Liver (tissue), 9 donors: ENCODE results near the gene OR4K2. TPM values are rescaled to one million over a fixed set of nuclear protein-coding genes. Genes with fewer than 3 reads are reported as not detected.

ENCODE experiments used
- DNase-seq: peaks from one replicate; pipeline ENCODE4 v3.0.0-alpha.2; 2017; ENCODE audit warnings: low spot score
- H3K27ac ChIP-seq, 2 donors: one replicate each; pipeline ENCODE4 v1.7.0; 2013; ENCODE audit warnings: inconsistent platforms in 2 of 2, low read length in 2 of 2, control low read depth in 1 of 2, low read depth in 1 of 2, mild to moderate bottlenecking in 1 of 2
- H3K27me3 ChIP-seq, 4 donors: one replicate each; pipeline versions ENCODE4 v1.6.1 to v1.7.0; 2013; ENCODE audit warnings: low read length in 3 of 4, inconsistent platforms in 1 of 4, mild to moderate bottlenecking in 1 of 4, moderate library complexity in 1 of 4; ENCODE audit not compliant: control insufficient read depth in 4 of 4, insufficient read depth in 4 of 4
- H3K36me3 ChIP-seq, 4 donors: one replicate each; pipeline versions ENCODE4 v1.6.1 to v1.7.0; 2013; ENCODE audit warnings: low read length in 3 of 4, mild to moderate bottlenecking in 3 of 4, low read depth in 1 of 4, moderate library complexity in 1 of 4; ENCODE audit not compliant: control insufficient read depth in 4 of 4, insufficient read depth in 3 of 4
- H3K4me1 ChIP-seq, 4 donors: one replicate each; pipeline versions ENCODE4 v1.6.1 to v1.7.0; 2013; ENCODE audit warnings: low read length in 3 of 4, mild to moderate bottlenecking in 3 of 4, moderate library complexity in 1 of 4; ENCODE audit not compliant: control insufficient read depth in 4 of 4, insufficient read depth in 4 of 4
- H3K4me3 ChIP-seq, 3 donors: one replicate each; pipeline versions ENCODE4 v1.6.1 to v1.7.0; 2013; ENCODE audit warnings: low read length in 3 of 3, control low read depth in 1 of 3, low read depth in 1 of 3, mild to moderate bottlenecking in 1 of 3
- H3K9ac ChIP-seq, 2 donors: one replicate each; pipeline ENCODE4 v1.7.0; 2013; ENCODE audit warnings: low read length in 2 of 2, mild to moderate bottlenecking in 2 of 2, moderate library complexity in 2 of 2, control low read depth in 1 of 2, low read depth in 1 of 2
- H3K9me3 ChIP-seq, 4 donors: one replicate each; pipeline versions ENCODE4 v1.6.1 to v1.7.0; 2013; ENCODE audit warnings: low read length in 3 of 4; ENCODE audit not compliant: control insufficient read depth in 4 of 4
- ATF3 ChIP-seq: IDR thresholded peaks from 2 replicates; pipeline ENCODE4 v1.6.1; 2016; ENCODE audit warnings: antibody characterized with exemption
- CTCF ChIP-seq: fragments of 150-350 bp; IDR thresholded peaks from 2 replicates; pipeline ENCODE4 v1.5.1; 2017; ENCODE audit warnings: improper control_type of control experiment, low read depth, low read length; ENCODE audit not compliant: missing input control
- EGR1 ChIP-seq, 2 donors: IDR thresholded peaks; 2 replicates each; pipeline ENCODE4 v1.6.1; 2016 to 2018; ENCODE audit warnings: antibody characterized with exemption in 2 of 2, low read depth in 2 of 2
- FOXA1 ChIP-seq: IDR thresholded peaks from 2 replicates; pipeline ENCODE4 v1.6.1; 2016; ENCODE audit warnings: antibody characterized with exemption
- FOXA2 ChIP-seq: IDR thresholded peaks from 2 replicates; pipeline ENCODE4 v1.6.1; 2016; ENCODE audit warnings: antibody characterized with exemption
- GABPA ChIP-seq, 2 donors: IDR thresholded peaks in 1 of 2; conservative IDR thresholded peaks in 1 of 2; 2 replicates each; pipeline ENCODE4 v1.6.1; 2016; ENCODE audit warnings: antibody characterized with exemption in 2 of 2, mild to moderate bottlenecking in 1 of 2, moderate library complexity in 1 of 2
- HNF4A ChIP-seq, 2 donors: conservative IDR thresholded peaks; 2 replicates each; pipeline ENCODE4 v1.6.1; 2016; ENCODE audit warnings: antibody characterized with exemption in 2 of 2, mild to moderate bottlenecking in 2 of 2
- HNF4G ChIP-seq: IDR thresholded peaks from 2 replicates; pipeline ENCODE4 v1.6.1; 2016; ENCODE audit warnings: antibody characterized with exemption
- JUND ChIP-seq, 2 donors: IDR thresholded peaks; 2 replicates each; pipeline ENCODE4 v1.6.1; 2016; ENCODE audit warnings: antibody characterized with exemption in 2 of 2
- MAX ChIP-seq: IDR thresholded peaks from 2 replicates; pipeline ENCODE4 v1.6.1; 2016; ENCODE audit warnings: antibody characterized with exemption
- NR2F2 ChIP-seq: IDR thresholded peaks from 2 replicates; pipeline ENCODE4 v1.6.1; 2016; ENCODE audit warnings: antibody characterized with exemption
- RAD21 ChIP-seq, 2 donors: IDR thresholded peaks; 2 replicates each; pipeline ENCODE4 v1.6.1; 2016; ENCODE audit warnings: antibody characterized with exemption in 2 of 2, mild to moderate bottlenecking in 2 of 2
- REST ChIP-seq: IDR thresholded peaks from 2 replicates; pipeline ENCODE4 v1.6.1; 2016; ENCODE audit warnings: antibody characterized with exemption, mild to moderate bottlenecking
- RXRA ChIP-seq, 2 donors: IDR thresholded peaks; 2 replicates each; pipeline ENCODE4 v1.6.1; 2017 to 2018; ENCODE audit warnings: antibody characterized with exemption in 2 of 2, mild to moderate bottlenecking in 1 of 2
- SP1 ChIP-seq: IDR thresholded peaks from 2 replicates; pipeline ENCODE4 v1.6.1; 2018; ENCODE audit warnings: antibody characterized with exemption, mild to moderate bottlenecking
- YY1 ChIP-seq: IDR thresholded peaks from 2 replicates; pipeline ENCODE4 v1.6.1; 2016; ENCODE audit warnings: antibody characterized with exemption, mild to moderate bottlenecking
- ZBTB33 ChIP-seq: IDR thresholded peaks from 2 replicates; pipeline ENCODE4 v1.6.1; 2016; ENCODE audit warnings: antibody characterized with exemption
- WGBS: extraction: QIAGEN DNeasy Blood & Tissue Kit; methylation state at CpG from one replicate; pipeline ENCODE4 v1.1.7; 2013; 5-methylcytosine and 5-hydroxymethylcytosine counted together
- polyA plus RNA-seq, 2 donors: library from polyadenylated mRNA; stranded (reverse) in 1 of 2; unstranded in 1 of 2; fragments of 200-250 nt in 1 of 2; fragments of >200 nt in 1 of 2; fragmentation: Nextera tagmentation in 1 of 2; extraction: Ambion mirVana in 1 of 2; gene quantifications; one replicate each; pipeline versions ENCODE4 v1.2.1 to v1.2.3, GENCODE V29; 2013 to 2015
- total RNA-seq, 2 donors: library from RNA; depleted of rRNA; stranded (reverse); fragments of >200 nt; gene quantifications; one replicate each; pipeline ENCODE4 v1.2.3, GENCODE V29; 2014
- donor health status: healthy.
- donor health status: healthy.
- donor health status: healthy.
- donor health status: healthy.
- donor health status: healthy.

The OR4K2 gene
- total and polyA plus RNA-seq, 4 donors = not detected

- Histone ChIP-seq H3K9ac (no peak overlapping the region), H3K4me1 (no peaks in the 10 kb centered on the region), H3K4me3 (no peak overlapping the region), H3K36me3 (no peaks in the 10 kb centered on the region), H3K9me3 (peaks cover 0 to 4% (median under 1%) of the 10 kb centered on the region in 4 donors), H3K27ac (no peak overlapping the region), H3K27me3 (no peaks in the 10 kb centered on the region)
- WGBS = 73% methylated on average over 4 of the region's 4 CpGs
- no peak for TF ChIP-seq NR2F2
- no peak for TF ChIP-seq REST
- TF ChIP-seq RAD21 (IDR thresholded peaks at IDR 0.05) = no peak
- no peak for TF ChIP-seq FOXA1
- no peak for TF ChIP-seq YY1
- no peak for TF ChIP-seq MAX
- no peak for TF ChIP-seq HNF4A (conservative IDR thresholded peaks at IDR 0.05)
- no peak for TF ChIP-seq RXRA (IDR thresholded peaks at IDR 0.05)
- no peak for TF ChIP-seq JUND (IDR thresholded peaks at IDR 0.05)
- TF ChIP-seq GABPA (IDR thresholded peaks at IDR 0.05 in 1 of 2, conservative IDR thresholded peaks at IDR 0.05 in 1 of 2) = no peak
- no peak for TF ChIP-seq CTCF
- no peak for TF ChIP-seq EGR1 (IDR thresholded peaks at IDR 0.05; ENCODE audit: low read depth in 2 of 2)
- TF ChIP-seq ZBTB33 = no peak
- no peak for TF ChIP-seq ATF3
- TF ChIP-seq SP1 = no peak
- TF ChIP-seq FOXA2 = no peak
- TF ChIP-seq HNF4G = no peak
- no peak for DNase-seq
Measured at GRCh38 chr14:19902409-19902808, 27.5 kb downstream of the OR4K2 start.

GRCh38 chr14:19906665-19907064 lies 31.7 kb downstream of the OR4K2 start:
- Histone ChIP-seq H3K36me3 (no peaks in the 10 kb centered on the region), H3K9me3 (no peaks in the 10 kb centered on the region), H3K9ac (no peak overlapping the region), H3K27me3 (no peaks in the 10 kb centered on the region), H3K27ac (no peak overlapping the region), H3K4me1 (no peaks in the 10 kb centered on the region), H3K4me3 (no peak overlapping the region)
- no peak for TF ChIP-seq SP1
- no peak for TF ChIP-seq MAX
- no peak for TF ChIP-seq REST
- TF ChIP-seq JUND (IDR thresholded peaks at IDR 0.05) = no peak
- no peak for DNase-seq
